ENCODE data around the gene METTL2B. TPM values are rescaled to one million over a fixed set of nuclear protein-coding genes. Genes with fewer than 3 reads are reported as not detected.
"Not testable (repeated sequence)": the region's sequence is repeated elsewhere in the genome, so short reads cannot be mapped to it uniquely, and the experiment has no call there.

The METTL2B gene
- total and polyA plus RNA-seq, 2 donors, result 11.6 to 14.3 TPM

- H3K4me1 ChIP-seq (ENCODE audit: control insufficient read depth in 2 of 2, insufficient read depth in 2 of 2, low read length in 2 of 2); H3K9me3 ChIP-seq (ENCODE audit: control insufficient read depth in 2 of 2, insufficient read depth in 1 of 2, low read length in 1 of 2); H3K36me3 ChIP-seq (ENCODE audit: control insufficient read depth in 2 of 2, insufficient read depth in 2 of 2, low read length in 1 of 2); H3K27me3 ChIP-seq (ENCODE audit: control insufficient read depth in 2 of 2, insufficient read depth in 1 of 2, low read length in 1 of 2): not testable (repeated sequence)
- WGBS, result 4% methylated on average over 50 of the region's 50 CpGs
- peak overlapping the region; percentile 47 to 57 for H3K27ac ChIP-seq (ENCODE audit: low read depth in 1 of 2, low read length in 1 of 2)
- DNase-seq (ENCODE audit: low read depth in 6 of 9, low spot score in 9 of 9), result peak in 3 of 9 donors; percentile 38 to 59 (median 45)
- H3K4me3 ChIP-seq (ENCODE audit: low read length in 2 of 2), result peak overlapping the region; percentile 48 to 81
Observed at GRCh38 chr7:128530121-128530854, 53.7 kb downstream of the METTL2B start.

GRCh38 chr7:128530855-128531104 lies 54.2 kb downstream of the METTL2B start:
- Histone ChIP-seq H3K4me1 (ENCODE audit: control insufficient read depth in 2 of 2, insufficient read depth in 2 of 2, low read length in 2 of 2) (peaks cover 0 to 4% of the 10 kb centered on the region in 2 donors), H3K9me3 (ENCODE audit: control insufficient read depth in 2 of 2, insufficient read depth in 1 of 2, low read length in 1 of 2) (no peaks in the 10 kb centered on the region), H3K4me3 (ENCODE audit: low read length in 2 of 2) (peak overlapping the region; percentile 48 to 81), H3K36me3 (ENCODE audit: control insufficient read depth in 2 of 2, insufficient read depth in 2 of 2, low read length in 1 of 2) (peaks cover 0 to 6% of the 10 kb centered on the region in 2 donors), H3K27ac (ENCODE audit: low read depth in 1 of 2, low read length in 1 of 2) (peak overlapping the region in 1 of 2 donors; percentile 57), H3K27me3 (ENCODE audit: control insufficient read depth in 2 of 2, insufficient read depth in 1 of 2, low read length in 1 of 2) (no peaks in the 10 kb centered on the region)
- no peak for DNase-seq (ENCODE audit: low read depth in 6 of 9, low spot score in 9 of 9)
- under 1% methylated on average over 38 of the region's 38 CpGs for WGBS

GRCh38 chr7:128531105-128531954 lies 54.8 kb downstream of the METTL2B start:
- not testable (repeated sequence) for H3K4me1 ChIP-seq (ENCODE audit: control insufficient read depth in 2 of 2, insufficient read depth in 2 of 2, low read length in 2 of 2)
- under 1% methylated on average over 92 of the region's 92 CpGs for WGBS

GRCh38 chr7:128531955-128532478 lies 55.5 kb downstream of the METTL2B start:
- H3K27me3 ChIP-seq (ENCODE audit: control insufficient read depth in 2 of 2, insufficient read depth in 1 of 2, low read length in 1 of 2); H3K4me1 ChIP-seq (ENCODE audit: control insufficient read depth in 2 of 2, insufficient read depth in 2 of 2, low read length in 2 of 2); H3K9me3 ChIP-seq (ENCODE audit: control insufficient read depth in 2 of 2, insufficient read depth in 1 of 2, low read length in 1 of 2); H3K36me3 ChIP-seq (ENCODE audit: control insufficient read depth in 2 of 2, insufficient read depth in 2 of 2, low read length in 1 of 2): not testable (repeated sequence)
- Histone ChIP-seq H3K27ac (ENCODE audit: low read depth in 1 of 2, low read length in 1 of 2) (peak overlapping the region; percentile 86 to 88), H3K4me3 (ENCODE audit: low read length in 2 of 2) (peak overlapping the region; percentile 66 to 81)
- WGBS, result under 1% methylated on average over 35 of the region's 35 CpGs
- DNase-seq (ENCODE audit: low read depth in 6 of 9, low spot score in 9 of 9), result peak in 4 of 9 donors; percentile 16 to 58 (median 24)

More at GRCh38 chr7:128531105-128531954, 54.8 kb downstream of the METTL2B start:
- Histone ChIP-seq H3K27ac (ENCODE audit: low read depth in 1 of 2, low read length in 1 of 2) (peak overlapping the region; percentile 86 to 88), H3K4me3 (ENCODE audit: low read length in 2 of 2) (peak overlapping the region; percentile 66 to 81)
- H3K9me3 ChIP-seq (ENCODE audit: control insufficient read depth in 2 of 2, insufficient read depth in 1 of 2, low read length in 1 of 2); H3K36me3 ChIP-seq (ENCODE audit: control insufficient read depth in 2 of 2, insufficient read depth in 2 of 2, low read length in 1 of 2); H3K27me3 ChIP-seq (ENCODE audit: control insufficient read depth in 2 of 2, insufficient read depth in 1 of 2, low read length in 1 of 2): not testable (repeated sequence)
- peak in 8 of 9 donors; percentile 40 to 84 (median 72) for DNase-seq (ENCODE audit: low read depth in 6 of 9, low spot score in 9 of 9)

- not testable (repeated sequence) for DNase-seq (ENCODE audit: low read depth in 6 of 9, low spot score in 9 of 9); H3K27ac ChIP-seq (ENCODE audit: low read depth in 1 of 2, low read length in 1 of 2); H3K27me3 ChIP-seq (ENCODE audit: control insufficient read depth in 2 of 2, insufficient read depth in 1 of 2, low read length in 1 of 2); H3K4me1 ChIP-seq (ENCODE audit: control insufficient read depth in 2 of 2, insufficient read depth in 2 of 2, low read length in 2 of 2); H3K9me3 ChIP-seq (ENCODE audit: control insufficient read depth in 2 of 2, insufficient read depth in 1 of 2, low read length in 1 of 2); H3K36me3 ChIP-seq (ENCODE audit: control insufficient read depth in 2 of 2, insufficient read depth in 2 of 2, low read length in 1 of 2)
- 15% methylated on average over 1 of the region's 1 CpG for WGBS
- H3K4me3 ChIP-seq (ENCODE audit: low read length in 2 of 2), result peak overlapping the region in 1 of 2 donors; percentile 66
Observed at GRCh38 chr7:128532956-128533355, 56.4 kb downstream of the METTL2B start.

- not testable (repeated sequence) for H3K27me3 ChIP-seq (ENCODE audit: control insufficient read depth in 2 of 2, insufficient read depth in 1 of 2, low read length in 1 of 2); H3K9me3 ChIP-seq (ENCODE audit: control insufficient read depth in 2 of 2, insufficient read depth in 1 of 2, low read length in 1 of 2); H3K27ac ChIP-seq (ENCODE audit: low read depth in 1 of 2, low read length in 1 of 2); H3K4me1 ChIP-seq (ENCODE audit: control insufficient read depth in 2 of 2, insufficient read depth in 2 of 2, low read length in 2 of 2); H3K4me3 ChIP-seq (ENCODE audit: low read length in 2 of 2); H3K36me3 ChIP-seq (ENCODE audit: control insufficient read depth in 2 of 2, insufficient read depth in 2 of 2, low read length in 1 of 2)
- peak in 1 of 9 donors; percentile 20 for DNase-seq (ENCODE audit: low read depth in 6 of 9, low spot score in 9 of 9)
- 59% methylated on average over 7 of the region's 7 CpGs for WGBS
Observed at GRCh38 chr7:128537410-128537809, 60.9 kb downstream of the METTL2B start.

- not testable (repeated sequence) for H3K27me3 ChIP-seq (ENCODE audit: control insufficient read depth in 2 of 2, insufficient read depth in 1 of 2, low read length in 1 of 2); H3K9me3 ChIP-seq (ENCODE audit: control insufficient read depth in 2 of 2, insufficient read depth in 1 of 2, low read length in 1 of 2); DNase-seq (ENCODE audit: low read depth in 6 of 9, low spot score in 9 of 9); H3K4me3 ChIP-seq (ENCODE audit: low read length in 2 of 2); H3K4me1 ChIP-seq (ENCODE audit: control insufficient read depth in 2 of 2, insufficient read depth in 2 of 2, low read length in 2 of 2); H3K27ac ChIP-seq (ENCODE audit: low read depth in 1 of 2, low read length in 1 of 2)
- WGBS, result 69% methylated on average over 2 of the region's 2 CpGs
- H3K36me3 ChIP-seq (ENCODE audit: control insufficient read depth in 2 of 2, insufficient read depth in 2 of 2, low read length in 1 of 2), result peaks cover 15 to 23% of the 10 kb centered on the region in 2 donors
Observed at GRCh38 chr7:128542530-128542929, 66.0 kb downstream of the METTL2B start.

GRCh38 chr7:128543300-128543699 lies 66.8 kb downstream of the METTL2B start:
- H3K4me1 ChIP-seq (ENCODE audit: control insufficient read depth in 2 of 2, insufficient read depth in 2 of 2, low read length in 2 of 2); H3K4me3 ChIP-seq (ENCODE audit: low read length in 2 of 2); H3K27ac ChIP-seq (ENCODE audit: low read depth in 1 of 2, low read length in 1 of 2); H3K27me3 ChIP-seq (ENCODE audit: control insufficient read depth in 2 of 2, insufficient read depth in 1 of 2, low read length in 1 of 2); H3K9me3 ChIP-seq (ENCODE audit: control insufficient read depth in 2 of 2, insufficient read depth in 1 of 2, low read length in 1 of 2); DNase-seq (ENCODE audit: low read depth in 6 of 9, low spot score in 9 of 9): not testable (repeated sequence)
- 81% methylated on average over 1 of the region's 1 CpG for WGBS
- peaks cover 15 to 29% of the 10 kb centered on the region in 2 donors for H3K36me3 ChIP-seq (ENCODE audit: control insufficient read depth in 2 of 2, insufficient read depth in 2 of 2, low read length in 1 of 2)

GRCh38 chr7:128546319-128546851 lies 69.8 kb downstream of the METTL2B start:
- H3K4me1 ChIP-seq (ENCODE audit: control insufficient read depth in 2 of 2, insufficient read depth in 2 of 2, low read length in 2 of 2); H3K4me3 ChIP-seq (ENCODE audit: low read length in 2 of 2); H3K9me3 ChIP-seq (ENCODE audit: control insufficient read depth in 2 of 2, insufficient read depth in 1 of 2, low read length in 1 of 2); H3K27ac ChIP-seq (ENCODE audit: low read depth in 1 of 2, low read length in 1 of 2); H3K27me3 ChIP-seq (ENCODE audit: control insufficient read depth in 2 of 2, insufficient read depth in 1 of 2, low read length in 1 of 2); DNase-seq (ENCODE audit: low read depth in 6 of 9, low spot score in 9 of 9): not testable (repeated sequence)
- WGBS, result 92% methylated on average over 9 of the region's 9 CpGs
- H3K36me3 ChIP-seq (ENCODE audit: control insufficient read depth in 2 of 2, insufficient read depth in 2 of 2, low read length in 1 of 2), result peaks cover 15 to 25% of the 10 kb centered on the region in 2 donors

All from thymus (tissue), 11 donors.